ENCODE results near the gene CRAMP1. TPM values are rescaled to one million over a fixed set of nuclear protein-coding genes. Genes with fewer than 3 reads are reported as not detected.

The CRAMP1 gene
- total and polyA plus RNA-seq, 12 donors = 3.2 to 13.8 (median 10.5) TPM

DNA sequence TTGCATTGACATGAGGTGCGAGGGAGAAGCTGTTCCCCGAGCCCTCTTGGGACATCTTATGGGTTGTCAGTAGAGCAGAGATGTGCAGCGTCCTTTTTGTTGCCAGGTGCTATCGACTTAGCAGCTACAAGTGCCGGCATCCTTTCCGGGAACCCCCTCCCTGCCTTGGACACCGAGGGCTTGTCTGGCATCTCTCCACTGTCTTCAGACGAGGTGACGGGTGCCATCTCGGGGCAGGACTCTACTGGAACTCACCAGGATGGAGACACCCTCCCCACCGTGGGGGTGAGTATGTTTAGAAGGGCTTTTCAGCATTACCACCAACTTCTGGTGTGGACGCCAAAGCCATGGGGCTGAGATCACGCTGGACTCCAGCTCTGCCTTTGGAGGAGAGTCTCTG lies 54.2 kb downstream of the CRAMP1 start:
- DNase-seq = no peak
- TF ChIP-seq, protein P1, sequence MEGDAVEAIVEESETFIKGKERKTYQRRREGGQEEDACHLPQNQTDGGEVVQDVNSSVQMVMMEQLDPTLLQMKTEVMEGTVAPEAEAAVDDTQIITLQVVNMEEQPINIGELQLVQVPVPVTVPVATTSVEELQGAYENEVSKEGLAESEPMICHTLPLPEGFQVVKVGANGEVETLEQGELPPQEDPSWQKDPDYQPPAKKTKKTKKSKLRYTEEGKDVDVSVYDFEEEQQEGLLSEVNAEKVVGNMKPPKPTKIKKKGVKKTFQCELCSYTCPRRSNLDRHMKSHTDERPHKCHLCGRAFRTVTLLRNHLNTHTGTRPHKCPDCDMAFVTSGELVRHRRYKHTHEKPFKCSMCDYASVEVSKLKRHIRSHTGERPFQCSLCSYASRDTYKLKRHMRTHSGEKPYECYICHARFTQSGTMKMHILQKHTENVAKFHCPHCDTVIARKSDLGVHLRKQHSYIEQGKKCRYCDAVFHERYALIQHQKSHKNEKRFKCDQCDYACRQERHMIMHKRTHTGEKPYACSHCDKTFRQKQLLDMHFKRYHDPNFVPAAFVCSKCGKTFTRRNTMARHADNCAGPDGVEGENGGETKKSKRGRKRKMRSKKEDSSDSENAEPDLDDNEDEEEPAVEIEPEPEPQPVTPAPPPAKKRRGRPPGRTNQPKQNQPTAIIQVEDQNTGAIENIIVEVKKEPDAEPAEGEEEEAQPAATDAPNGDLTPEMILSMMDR (IDR thresholded peaks at IDR 0.05) = no peak
- H3K4me3 ChIP-seq = no peak overlapping the region
- peaks cover 10 to 99% (median 92%) of the 10 kb centered on the region in 9 donors for H3K36me3 ChIP-seq
- no peaks in the 10 kb centered on the region for H3K9me3 ChIP-seq
- H3K27me3 ChIP-seq = no peaks in the 10 kb centered on the region
- 93% methylated on average over 13 of the region's 13 CpGs for WGBS, 2 donors
- intact Hi-C loops (cut with DNase I) = no loop called here
- ATAC-seq = no peak
- no peak overlapping the region for H3K27ac ChIP-seq
- H3K4me1 ChIP-seq = no peaks in the 10 kb centered on the region

DNA sequence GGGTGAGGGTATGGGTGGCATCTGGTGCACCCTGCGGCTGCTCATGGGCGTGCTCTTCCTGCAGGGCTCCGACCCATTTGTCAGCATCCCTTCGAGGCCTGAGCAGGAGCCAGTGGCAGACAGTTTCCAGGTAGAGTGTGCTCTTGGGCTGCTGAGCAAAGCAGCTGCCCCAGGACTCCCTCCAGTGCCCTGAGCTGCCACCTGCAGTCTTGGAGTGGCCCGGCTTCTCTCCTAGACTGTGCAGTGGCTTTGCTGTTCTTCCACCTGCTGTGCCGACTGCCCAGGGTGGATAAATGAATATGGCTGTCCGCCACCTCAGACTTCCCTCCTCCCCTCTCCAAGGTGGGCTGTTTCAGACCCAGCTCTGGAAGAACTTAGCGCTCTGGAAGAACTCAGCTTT lies 55.1 kb downstream of the CRAMP1 start:
- Histone ChIP-seq H3K4me3 (no peak overlapping the region), H3K9me3 (no peaks in the 10 kb centered on the region), H3K27me3 (no peaks in the 10 kb centered on the region), H3K27ac (no peak overlapping the region), H3K4me1 (no peaks in the 10 kb centered on the region), H3K36me3 (peaks cover 10 to 100% (median 92%) of the 10 kb centered on the region in 9 donors)
- TF ChIP-seq, protein P1 (IDR thresholded peaks at IDR 0.05) = no peak
- ATAC-seq (no peak), DNase-seq (no peak)
- WGBS, 2 donors = 89 to 94% methylated on average over 8 of the region's 8 CpGs
- intact Hi-C loops (cut with DNase I) = no loop called here

DNA sequence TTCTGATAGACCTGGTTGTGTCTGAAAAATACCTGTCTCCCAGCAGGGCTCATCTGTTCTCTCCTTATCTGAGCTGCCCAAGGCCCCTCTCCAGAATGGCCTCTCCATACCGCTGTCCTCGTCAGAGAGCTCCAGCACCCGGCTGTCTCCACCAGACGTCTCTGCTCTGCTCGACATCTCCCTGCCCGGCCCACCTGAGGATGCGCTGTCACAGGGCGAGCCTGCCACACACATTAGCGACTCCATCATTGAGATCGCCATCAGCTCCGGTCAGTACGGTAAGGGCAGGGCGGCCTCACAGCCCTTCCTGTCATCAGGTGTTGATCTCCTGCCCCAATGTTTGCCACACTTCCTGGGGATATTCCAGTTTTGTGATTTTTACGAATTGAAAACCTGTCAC lies 55.8 kb downstream of the CRAMP1 start:
- TF ChIP-seq, protein P1 (IDR thresholded peaks at IDR 0.05) = no peak
- H3K9me3 ChIP-seq = no peaks in the 10 kb centered on the region
- no peak overlapping the region for H3K4me3 ChIP-seq
- H3K36me3 ChIP-seq = peaks cover 10 to 100% (median 92%) of the 10 kb centered on the region in 9 donors
- no peaks in the 10 kb centered on the region for H3K4me1 ChIP-seq
- intact Hi-C loops (cut with DNase I) = no loop called here
- no peak for DNase-seq
- H3K27me3 ChIP-seq = no peaks in the 10 kb centered on the region
- WGBS, 2 donors = 92 to 94% methylated on average over 14 of the region's 14 CpGs
- ATAC-seq = no peak
- no peak overlapping the region for H3K27ac ChIP-seq

DNA sequence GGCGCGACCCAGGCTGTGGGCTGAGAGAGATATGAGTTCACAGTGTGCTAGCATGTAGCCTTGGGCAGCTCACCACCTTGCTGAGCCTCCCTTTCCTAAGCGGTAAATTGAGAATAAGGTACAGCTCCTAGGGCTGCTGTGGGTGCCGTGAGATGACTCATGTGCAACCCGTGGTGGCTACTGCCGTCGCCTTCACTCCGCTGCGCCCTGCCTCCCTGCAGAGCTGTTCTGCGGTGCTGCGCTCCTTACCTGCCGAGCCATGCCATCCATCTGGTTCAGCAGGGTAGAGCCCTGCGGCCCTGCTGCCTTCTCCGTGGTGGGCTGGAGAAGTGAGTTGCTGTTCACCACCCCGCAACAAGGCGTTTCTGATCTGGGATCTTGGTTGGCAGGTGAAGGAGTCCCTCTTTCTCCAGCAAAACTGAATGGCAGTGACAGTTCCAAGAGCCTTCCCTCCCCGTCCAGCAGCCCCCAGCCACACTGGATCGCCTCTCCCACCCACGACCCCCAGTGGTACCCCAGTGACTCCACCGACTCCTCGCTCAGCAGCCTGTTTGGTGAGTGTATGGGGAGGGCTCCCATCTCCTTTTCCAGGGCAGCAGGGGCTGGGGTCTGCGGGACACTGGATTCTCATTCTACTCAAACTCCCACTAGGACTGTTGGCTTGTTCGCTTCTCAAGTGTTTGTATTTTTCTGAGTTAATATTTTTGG lies 56.6 kb downstream of the CRAMP1 start:
- Histone ChIP-seq H3K27me3 (no peaks in the 10 kb centered on the region), H3K4me1 (no peaks in the 10 kb centered on the region), H3K36me3 (peaks cover 10 to 98% (median 85%) of the 10 kb centered on the region in 9 donors), H3K9me3 (no peaks in the 10 kb centered on the region), H3K4me3 (no peak overlapping the region), H3K27ac (no peak overlapping the region)
- no peak for DNase-seq
- WGBS, 2 donors = 94 to 95% methylated on average over 23 of the region's 23 CpGs
- no peak for ATAC-seq
- TF ChIP-seq, protein P1 (IDR thresholded peaks at IDR 0.05) = no peak
- intact Hi-C loops (cut with DNase I) = no loop called here

All from heart right ventricle (tissue), 16 donors.